GM12878 (cell line): ENCODE data around the gene OLFML3. TPM values are rescaled to one million over a fixed set of nuclear protein-coding genes. Genes with fewer than 3 reads are reported as not detected.

Experiments used
- ATAC-seq: fragments of 200-7000 bp; cut with Tn5 transposase; 3 replicates; pipeline ENCODE4 v1.9.1; 2020; ENCODE audit warnings: mild to moderate bottlenecking, moderate library complexity
- BruUV-seq: library from RNA; stranded (reverse); fragments of 400-500 nt; replicated peaks from 2 replicates; lab custom pipeline; 2021; lab: Mats Ljungman, UMichigan
- CTCF ChIA-PET: fragments of 300-600 bp; sonication (Branson Sonifier 250); formaldehyde crosslinking; extraction: SDS; loops from one replicate; lab custom pipeline; 2021; ENCODE audit warnings: inconsistent platforms; lab: Yijun Ruan, JAX
- POLR2A ChIA-PET: fragments of 350-600 bp; formaldehyde crosslinking; extraction: SDS; loops from one replicate; lab custom pipeline; 2021; ENCODE audit warnings: inconsistent platforms; lab: Charles Lee
- RAD21 ChIA-PET: fragments of 300-600 bp; sonication (Branson Sonifier 250); formaldehyde crosslinking; loops from one replicate; lab custom pipeline; 2023; ENCODE audit warnings: antibody characterized with exemption; ENCODE audit not compliant: unreplicated experiment; lab: Charles Lee
- SMC1A ChIA-PET: fragments of 300-600 bp; sonication (Branson Sonifier 250); formaldehyde crosslinking; loops from one replicate; lab custom pipeline; 2023; ENCODE audit not compliant: unreplicated experiment, uncharacterized antibody; lab: Charles Lee
- DNase-seq: peaks from one replicate; pipeline ENCODE4 v3.0.0-alpha.2; 2011; ENCODE audit warnings: low read depth, low spot score
- FAIRE-seq: peaks from 3 replicates; lab custom pipeline; 2011; peaks lifted over from hg19 to GRCh38; lab: Jason Lieb, UNC
- H2AFZ ChIP-seq: 2 replicates; pipeline ENCODE4 v1.6.0; 2011; ENCODE audit warnings: low read depth, low read length, control low read depth; ENCODE audit not compliant: control insufficient read depth
- H3K27ac ChIP-seq: 2 replicates; pipeline ENCODE4 v1.5.1; 2011; ENCODE audit warnings: control low read depth; ENCODE audit not compliant: control insufficient read depth, insufficient read depth
- H3K27me3 ChIP-seq, 2 experiments: replicated peaks in 1 of 2; 2 replicates each; pipeline versions ENCODE4 v1.6.0 to v1.6.1; 2011; ENCODE audit warnings: low read length in 1 of 2; ENCODE audit not compliant: control insufficient read depth in 2 of 2, insufficient read depth in 2 of 2
- H3K36me3 ChIP-seq, 2 experiments: 2 replicates each; pipeline ENCODE4 v1.5.1; 2011; ENCODE audit warnings: low read length in 1 of 2; ENCODE audit not compliant: control insufficient read depth in 2 of 2, insufficient read depth in 2 of 2
- H3K4me1 ChIP-seq: 2 replicates; pipeline ENCODE4 v1.6.1; 2011; ENCODE audit warnings: mild to moderate bottlenecking, low read length, moderate library complexity, mixed read lengths; ENCODE audit not compliant: control insufficient read depth, insufficient read depth
- H3K4me2 ChIP-seq: 2 replicates; pipeline ENCODE4 v1.6.0; 2011; ENCODE audit warnings: control low read depth; ENCODE audit not compliant: control insufficient read depth, insufficient read depth
- H3K4me3 ChIP-seq: fragments of 200-600 bp; sonication (generic); 2 replicates; pipeline ENCODE4 v1.5.1; 2016
- H3K79me2 ChIP-seq: 2 replicates; pipeline ENCODE4 v1.6.0; 2011; ENCODE audit warnings: low read length; ENCODE audit not compliant: control insufficient read depth, insufficient read depth
- H3K9ac ChIP-seq: 2 replicates; pipeline ENCODE4 v1.8.0; 2011; ENCODE audit warnings: low read length, control low read depth, mixed read lengths; ENCODE audit not compliant: control insufficient read depth, insufficient read depth
- H3K9me3 ChIP-seq: replicated peaks from 3 replicates; pipeline ENCODE4 v1.5.1; 2011; ENCODE audit warnings: mild to moderate bottlenecking, low read length; ENCODE audit not compliant: control insufficient read depth, insufficient read depth
- H4K20me1 ChIP-seq: 2 replicates; pipeline ENCODE4 v1.6.0; 2011; ENCODE audit not compliant: control insufficient read depth, insufficient read depth
- ATF7 ChIP-seq: fragments of 450-650 bp; IDR thresholded peaks from 2 replicates; pipeline ENCODE4 v1.6.1; 2016; ENCODE audit warnings: low read depth, mild to moderate bottlenecking
- HDAC6 ChIP-seq: fragments of 200-600 bp; sonication (generic); IDR thresholded peaks from one replicate; pipeline ENCODE4 v1.8.0; 2017; ENCODE audit warnings: antibody characterized with exemption; ENCODE audit not compliant: unreplicated experiment
- NRF1 ChIP-seq: conservative IDR thresholded peaks from 2 replicates; pipeline ENCODE4 v1.6.1; 2011; ENCODE audit warnings: mild to moderate bottlenecking, low read depth, low read length, improper control_type of control experiment
- SREBF2 ChIP-seq: IDR thresholded peaks from 2 replicates; pipeline ENCODE4 v1.6.1; 2012; ENCODE audit warnings: mild to moderate bottlenecking, low read length
- SUPT20H ChIP-seq: IDR thresholded peaks from 2 replicates; pipeline ENCODE4 v1.6.1; 2011; ENCODE audit warnings: low read depth, mild to moderate bottlenecking, low read length, moderate library complexity, borderline replicate concordance; ENCODE audit not compliant: control insufficient read depth
- TCF7 ChIP-seq: IDR thresholded peaks from 2 replicates; pipeline ENCODE4 v1.6.1; 2014; ENCODE audit warnings: antibody characterized with exemption, borderline replicate concordance
- ZNF207 ChIP-seq: fragments of 450-650 bp; IDR thresholded peaks from 2 replicates; pipeline ENCODE4 v1.6.1; 2014; ENCODE audit warnings: antibody characterized with exemption, mild to moderate bottlenecking, borderline replicate concordance
- whole genome bisulfite sequencing: methylation state at CpG from one replicate; pipeline ENCODE4 v1.1.6; 2016; ENCODE audit warnings: low lambda C conversion rate; ENCODE audit not compliant: insufficient replicate concordance, insufficient coverage; ENCODE audit errors: missing lambda C conversion rate; 5-methylcytosine and 5-hydroxymethylcytosine counted together
- in situ Hi-C: fragments of 300-500 bp; cut with MboI; formaldehyde crosslinking; loops from 9 replicates; pipeline ENCODE4 v1.14.3; 2018; ENCODE audit warnings: mixed read lengths
- intact Hi-C: fragments of 100-400 bp; cut with micrococcal nuclease; formaldehyde crosslinking; loops from one replicate; pipeline ENCODE4 v1.14.2; 2022; ENCODE audit not compliant: unreplicated experiment
- polyA plus RNA-seq, 11 experiments: library from polyadenylated mRNA; depleted of rRNA in 4 of 11; unstranded in 6 of 11; stranded (reverse) in 5 of 11; fragments of >200 nt; fragmentation: Nextera tagmentation in 4 of 11; fragmentation: Illumina TruSeq in 1 of 11; extraction: Ambion mirVana in 4 of 11; extraction: Trizol in 1 of 11; gene quantifications; 1 replicate in 1 of 11; 2 replicates in 10 of 11; pipeline versions ENCODE4 v1.2.1 to v1.2.3, GENCODE V29; 2011 to 2016; ENCODE audit warnings: inconsistent platforms in 2 of 11, missing spikeins in 2 of 11, low read depth in 1 of 11
- total RNA-seq, 4 experiments: library from RNA; depleted of rRNA in 3 of 4; stranded (reverse); fragments of >200 nt in 3 of 4; fragmentation: Illumina TruSeq in 1 of 4; extraction: Trizol in 1 of 4; gene quantifications; 2 replicates each; pipeline versions ENCODE4 v1.2.1 to v1.2.3, GENCODE V29; 2013 to 2021

Gene OLFML3
- total and polyA plus RNA-seq, 10 of the 15 experiments (the other 5 are each of a cell fraction or from before 2014, with no cell fraction given) = 0.03 TPM; not detected in 9

GRCh38 chr1:113977906-113978305 is 1.4 kb upstream of the OLFML3 start (continued):
- TF ChIP-seq HDAC6 = no peak
- TF ChIP-seq ATF7 = no peak
- TF ChIP-seq SREBF2 = no peak
- TF ChIP-seq NRF1 = no peak
- TF ChIP-seq, all 136 proteins: peak for 0

GRCh38 chr1:113980110-113980509 is 836 bp downstream of the OLFML3 start:
- no peaks in the 10 kb centered on the region for H3K9me3 ChIP-seq
- H3K27ac ChIP-seq = no peak overlapping the region
- DNase-seq (no peak), FAIRE-seq (no peak), ATAC-seq (no peak)
- ChIA-PET CTCF (interaction anchor here (1.0 to 8.7 kb wide), 6 partner anchors 11 to 303 kb away, joined by 3 to 235 read pairs (median 10); no protein-coding TSS in a partner anchor), SMC1A (interaction anchor here (1.4 to 8.4 kb wide), 4 partner anchors 13 to 304 kb away, joined by 6 to 157 read pairs (median 15); no protein-coding TSS in a partner anchor)
- H2AFZ ChIP-seq = no peak overlapping the region
- intact Hi-C loops = no loop called here
- H3K4me2 ChIP-seq = no peak overlapping the region
- no TSS peak for BruUV-seq
- H3K79me2 ChIP-seq = no peaks in the 10 kb centered on the region
- TF ChIP-seq SUPT20H (no peak), TCF7 (no peak), ZNF207 (no peak)
- TF ChIP-seq, all 136 proteins: peak for 0
- Histone ChIP-seq H3K4me1 (peaks cover under 1% of the 10 kb centered on the region; the same call in 1 of the 2 replicates), H3K9ac (no peak overlapping the region), H3K36me3 (no peaks in the 10 kb centered on the region; a peak in 2 of 4 replicates), H3K4me3 (no peak overlapping the region), H3K27me3 (no peaks in the 10 kb centered on the region), H4K20me1 (no peaks in the 10 kb centered on the region)
- in situ Hi-C loops = loop anchor here (5.0 kb wide), 1 partner anchor 297 kb away; no protein-coding TSS in a partner anchor
- 89% methylated on average over 10 of the region's 10 CpGs for WGBS
- ChIA-PET RAD21 (interaction anchor here (1.6 to 6.9 kb wide), 3 partner anchors 51 to 302 kb away, joined by 7 to 96 read pairs (median 15); partner anchors contain the start of gene HIPK1), POLR2A (no interaction called here)
